Large intestine (tissue), 12 donors: Measurements from ENCODE around the gene PCDHB11. TPM values are rescaled to one million over a fixed set of nuclear protein-coding genes. Genes with fewer than 3 reads are reported as not detected.
"Not testable (repeated sequence)": the region's sequence is repeated elsewhere in the genome, so short reads cannot be mapped to it uniquely, and the experiment has no call there.

Experiments used
- DNase-seq, 2 donors: peaks; one replicate each; pipeline versions ENCODE4 v3.0.0 to v3.0.0-alpha.2; 2013
- H3K27ac ChIP-seq: one replicate; pipeline ENCODE4 v1.5.1; 2013; ENCODE audit warnings: low read length
- H3K27me3 ChIP-seq: 2 replicates; pipeline ENCODE4 v1.6.1; 2013; ENCODE audit warnings: low read length; ENCODE audit not compliant: control insufficient read depth, insufficient read depth
- H3K36me3 ChIP-seq: 2 replicates; pipeline ENCODE4 v1.6.1; 2013; ENCODE audit warnings: low read length; ENCODE audit not compliant: control insufficient read depth, insufficient read depth
- H3K4me1 ChIP-seq: one replicate; pipeline ENCODE4 v1.6.1; 2013; ENCODE audit warnings: low read length; ENCODE audit not compliant: control insufficient read depth, insufficient read depth
- H3K4me3 ChIP-seq: one replicate; pipeline ENCODE4 v1.5.1; 2013; ENCODE audit warnings: low read length
- H3K9me3 ChIP-seq: one replicate; pipeline ENCODE4 v1.6.1; 2013; ENCODE audit warnings: mild to moderate bottlenecking, low read depth, low read length, moderate library complexity; ENCODE audit not compliant: control insufficient read depth
- WGBS: methylation state at CpG from one replicate; pipeline ENCODE4 v1.1.5; 2013; ENCODE audit warnings: low lambda C conversion rate; ENCODE audit not compliant: insufficient coverage; 5-methylcytosine and 5-hydroxymethylcytosine counted together
- long read RNA-seq, 11 donors: transcript quantifications; one replicate each; lab custom pipeline, GENCODE V29; 2026
- polyA plus RNA-seq: library from polyadenylated mRNA; unstranded; fragments of 120-200 nt; gene quantifications from one replicate; pipeline ENCODE4 v1.2.1, GENCODE V29; 2013

PCDHB11 gene
- polyA plus RNA-seq = 1.1 TPM
- long read RNA-seq, donor 1, full-length matches to known transcripts = 1 of 1 reads
- long read RNA-seq, donor 1, partial matches to known transcripts = 0 of 1 reads
- long read RNA-seq, donor 1, other reads (novel, unspliced or antisense) = 0 of 1 reads
- long read RNA-seq, donor 2, full-length matches to known transcripts = 3 of 3 reads
- long read RNA-seq, donor 2, partial matches to known transcripts = 0 of 3 reads
- long read RNA-seq, donor 2, other reads (novel, unspliced or antisense) = 0 of 3 reads
- long read RNA-seq, donor 3, full-length matches to known transcripts = 3 of 3 reads
- long read RNA-seq, donor 3, partial matches to known transcripts = 0 of 3 reads
- long read RNA-seq, donor 3, other reads (novel, unspliced or antisense) = 0 of 3 reads
- long read RNA-seq, donor 4 = 0 reads
- long read RNA-seq, donor 5, full-length matches to known transcripts = 3 of 3 reads
- long read RNA-seq, donor 5, partial matches to known transcripts = 0 of 3 reads
- long read RNA-seq, donor 5, other reads (novel, unspliced or antisense) = 0 of 3 reads
- long read RNA-seq, donor 6 = 0 reads
- long read RNA-seq, donor 7, full-length matches to known transcripts = 4 of 4 reads
- long read RNA-seq, donor 7, partial matches to known transcripts = 0 of 4 reads
- long read RNA-seq, donor 7, other reads (novel, unspliced or antisense) = 0 of 4 reads
- long read RNA-seq, donor 8, full-length matches to known transcripts = 2 of 2 reads
- long read RNA-seq, donor 8, partial matches to known transcripts = 0 of 2 reads
- long read RNA-seq, donor 8, other reads (novel, unspliced or antisense) = 0 of 2 reads
- long read RNA-seq, donor 9, full-length matches to known transcripts = 2 of 2 reads
- long read RNA-seq, donor 9, partial matches to known transcripts = 0 of 2 reads
- long read RNA-seq, donor 9, other reads (novel, unspliced or antisense) = 0 of 2 reads
- long read RNA-seq, donor 10 = 0 reads
- long read RNA-seq, donor 11, full-length matches to known transcripts = 1 of 1 reads
- long read RNA-seq, donor 11, partial matches to known transcripts = 0 of 1 reads
- long read RNA-seq, donor 11, other reads (novel, unspliced or antisense) = 0 of 1 reads

GRCh38 chr5:141199359-141200235 lies at the start of gene PCDHB11:
PCDHB11 (plus strand) TSS chr5:141199627; CDS start chr5:141199775, 148 bp downstream.
- Histone ChIP-seq H3K9me3 (peaks cover 16% of the 10 kb centered on the region), H3K4me1 (no peaks in the 10 kb centered on the region), H3K27me3 (peaks cover 2% of the 10 kb centered on the region), H3K27ac (no peak within 1 kb of the TSS), H3K36me3 (no peaks in the 10 kb centered on the region), H3K4me3 (no peak within 1 kb of the TSS)
- no peak for DNase-seq
- WGBS = 37% methylated on average over 3 of the region's 21 CpGs

DNA sequence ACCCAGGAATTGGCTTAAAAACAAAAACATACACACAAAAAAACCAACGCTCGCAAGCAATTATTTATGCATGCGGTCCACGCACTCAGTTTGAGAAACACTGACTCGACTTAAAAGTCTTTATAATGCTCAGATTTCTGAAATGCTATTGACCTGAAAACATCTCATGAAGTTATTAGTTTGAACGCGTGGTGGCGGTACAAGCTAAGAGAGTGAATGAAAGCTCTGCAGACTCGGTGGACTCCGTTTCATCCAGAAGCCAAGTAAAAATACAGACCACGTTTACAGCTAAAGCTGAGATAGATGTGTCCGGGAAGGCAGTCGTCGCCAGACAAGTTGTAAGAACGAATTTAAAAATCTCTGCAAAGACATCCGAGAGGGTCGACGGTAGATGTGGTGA lies 49.6 kb upstream of the PCDHB11 start, which contains the start of gene PCDHB6:
TSS of gene PCDHB6 (plus strand) at position 246 of the 400 bp plus-strand sequence. CDS start 201 bp downstream, outside the sequence.
- Histone ChIP-seq H3K4me1 (no peaks in the 10 kb centered on the region), H3K9me3 (peaks cover 12% of the 10 kb centered on the region), H3K27ac (no peak within 1 kb of the TSS), H3K36me3 (no peaks in the 10 kb centered on the region), H3K4me3 (no peak within 1 kb of the TSS), H3K27me3 (peaks cover 4% of the 10 kb centered on the region)
- DNase-seq = no peak
- no CpG with 5 or more reads among the region's 18 CpGs for WGBS

- peaks cover 4% of the 10 kb centered on the region for H3K27me3 ChIP-seq
- H3K4me3 ChIP-seq = no peak overlapping the region
- no peaks in the 10 kb centered on the region for H3K36me3 ChIP-seq
- no CpG with 5 or more reads among the region's 33 CpGs for WGBS
- DNase-seq = no peak
- peaks cover 15% of the 10 kb centered on the region for H3K9me3 ChIP-seq
- H3K4me1 ChIP-seq = no peaks in the 10 kb centered on the region
- H3K27ac ChIP-seq = no peak overlapping the region
Observed at GRCh38 chr5:141150224-141150992, 49.0 kb upstream of the PCDHB11 start.

DNA sequence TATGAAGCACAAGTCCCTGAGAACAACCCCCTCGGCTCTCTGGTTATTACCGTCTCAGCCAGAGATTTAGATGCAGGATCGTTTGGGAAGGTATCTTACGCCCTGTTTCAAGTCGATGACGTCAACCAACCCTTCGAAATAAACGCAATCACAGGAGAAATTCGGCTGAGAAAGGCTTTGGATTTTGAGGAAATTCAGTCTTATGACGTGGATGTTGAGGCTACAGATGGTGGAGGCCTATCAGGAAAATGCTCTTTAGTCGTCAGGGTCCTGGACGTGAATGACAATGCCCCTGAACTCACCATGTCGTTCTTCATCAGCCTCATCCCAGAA lies 48.5 kb upstream of the PCDHB11 start:
- no CpG with 5 or more reads among the region's 13 CpGs for WGBS
- H3K4me1 ChIP-seq = no peaks in the 10 kb centered on the region
- H3K27ac ChIP-seq = no peak overlapping the region
- H3K4me3 ChIP-seq = no peak overlapping the region
- no peak for DNase-seq
- H3K9me3 ChIP-seq = peaks cover 17% of the 10 kb centered on the region
- H3K27me3 ChIP-seq = peaks cover 4% of the 10 kb centered on the region
- no peaks in the 10 kb centered on the region for H3K36me3 ChIP-seq

DNA sequence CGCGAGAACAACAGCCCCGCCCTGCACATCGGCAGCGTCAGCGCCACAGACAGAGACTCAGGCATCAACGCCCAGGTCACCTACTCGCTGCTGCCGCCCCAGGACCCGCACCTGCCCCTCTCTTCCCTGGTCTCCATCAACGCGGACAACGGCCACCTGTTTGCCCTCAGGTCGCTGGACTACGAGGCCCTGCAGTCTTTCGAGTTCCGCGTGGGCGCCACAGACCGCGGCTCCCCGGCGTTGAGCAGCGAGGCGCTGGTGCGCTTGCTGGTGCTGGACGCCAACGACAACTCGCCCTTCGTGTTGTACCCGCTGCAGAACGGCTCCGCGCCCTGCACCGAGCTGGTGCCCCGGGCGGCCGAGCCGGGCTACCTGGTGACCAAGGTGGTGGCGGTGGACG lies 47.8 kb upstream of the PCDHB11 start:
- H3K27ac ChIP-seq, H3K27me3 ChIP-seq, H3K36me3 ChIP-seq, DNase-seq, H3K4me1 ChIP-seq, H3K4me3 ChIP-seq: not testable (repeated sequence)
- no CpG with 5 or more reads among the region's 41 CpGs for WGBS
- H3K9me3 ChIP-seq = peaks cover 18% of the 10 kb centered on the region

GRCh38 chr5:141152096-141152495 lies 47.3 kb upstream of the PCDHB11 start:
- WGBS = no CpG with 5 or more reads among the region's 36 CpGs
- not testable (repeated sequence) for H3K27me3 ChIP-seq, H3K4me3 ChIP-seq, H3K4me1 ChIP-seq, H3K27ac ChIP-seq, H3K36me3 ChIP-seq, DNase-seq
- peaks cover 18% of the 10 kb centered on the region for H3K9me3 ChIP-seq

GRCh38 chr5:141155540-141156374 lies 43.7 kb upstream of the PCDHB11 start:
- DNase-seq = no peak
- no peak overlapping the region for H3K4me3 ChIP-seq
- peaks cover 24% of the 10 kb centered on the region for H3K9me3 ChIP-seq
- H3K27me3 ChIP-seq = peaks cover 8% of the 10 kb centered on the region
- no peak overlapping the region for H3K27ac ChIP-seq
- H3K36me3 ChIP-seq = no peaks in the 10 kb centered on the region
- H3K4me1 ChIP-seq = no peaks in the 10 kb centered on the region
- WGBS = 4% methylated on average over 4 of the region's 21 CpGs

DNA sequence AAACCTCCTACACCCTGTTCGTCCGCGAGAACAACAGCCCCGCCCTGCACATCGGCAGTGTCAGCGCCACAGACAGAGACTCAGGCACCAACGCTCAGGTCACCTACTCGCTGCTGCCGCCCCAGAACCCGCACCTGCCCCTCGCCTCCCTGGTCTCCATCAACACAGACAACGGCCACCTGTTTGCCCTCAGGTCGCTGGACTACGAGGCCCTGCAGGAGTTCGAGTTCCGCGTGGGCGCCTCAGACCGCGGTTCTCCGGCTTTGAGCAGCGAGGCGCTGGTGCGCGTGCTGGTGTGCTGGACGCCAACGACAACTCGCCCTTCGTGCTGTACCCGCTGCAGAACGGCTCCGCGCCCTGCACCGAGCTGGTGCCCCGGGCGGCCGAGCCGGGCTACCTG lies 42.1 kb upstream of the PCDHB11 start:
- H3K9me3 ChIP-seq = peaks cover 16% of the 10 kb centered on the region
- WGBS = no CpG with 5 or more reads among the region's 38 CpGs
- not testable (repeated sequence) for H3K36me3 ChIP-seq, H3K4me3 ChIP-seq, H3K27me3 ChIP-seq, H3K27ac ChIP-seq, DNase-seq, H3K4me1 ChIP-seq

DNA sequence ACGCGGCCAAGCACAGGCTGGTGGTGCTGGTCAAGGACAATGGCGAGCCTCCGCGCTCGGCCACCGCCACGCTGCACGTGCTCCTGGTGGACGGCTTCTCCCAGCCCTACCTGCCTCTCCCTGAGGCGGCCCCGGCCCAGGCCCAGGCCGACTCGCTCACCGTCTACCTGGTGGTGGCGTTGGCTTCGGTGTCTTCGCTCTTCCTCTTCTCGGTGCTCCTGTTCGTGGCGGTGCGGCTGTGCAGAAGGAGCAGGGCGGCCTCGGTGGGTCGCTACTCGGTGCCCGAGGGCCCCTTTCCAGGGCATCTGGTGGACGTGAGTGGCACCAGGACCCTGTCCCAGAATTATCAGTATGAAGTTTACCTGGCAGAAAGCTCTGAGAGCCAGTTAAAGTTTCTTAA lies 41.5 kb upstream of the PCDHB11 start:
- not testable (repeated sequence) for H3K27me3 ChIP-seq, H3K27ac ChIP-seq, H3K4me1 ChIP-seq, H3K4me3 ChIP-seq, H3K36me3 ChIP-seq, DNase-seq
- H3K9me3 ChIP-seq = peaks cover 16% of the 10 kb centered on the region
- WGBS = no CpG with 5 or more reads among the region's 28 CpGs
